Measurements from ENCODE around the gene MATR3. TPM values are rescaled to one million over a fixed set of nuclear protein-coding genes. Genes with fewer than 3 reads are reported as not detected.
A peak's percentile ranks its signal among the peaks of the same experiment; 100 is the strongest.

The MATR3 gene
- total RNA-seq, 4 donors from 2014 or later: 194 to 326 (median 314) TPM

GRCh38 chr5:139293202-139293506 is 386 bp upstream of the MATR3 start:
- peaks cover 0 to 40% (median 21%) of the 10 kb centered on the region in 3 donors for H3K4me1 ChIP-seq
- 25 to 39% methylated on average over 5 to 7 of the region's 11 CpGs for WGBS, 2 donors (ENCODE audit: low coverage in 1 of 2)
- no peaks in the 10 kb centered on the region for H3K9me3 ChIP-seq
- H3K4me3 ChIP-seq: peak overlapping the region; percentile 91 to 96
- ATAC-seq: no peak
- no peaks in the 10 kb centered on the region for H3K27me3 ChIP-seq
- TF ChIP-seq POLR2A (IDR thresholded peaks at IDR 0.05) (no peak), POLR2AphosphoS5 (IDR thresholded peaks at IDR 0.05) (no peak), CTCF (IDR thresholded peaks at IDR 0.05) (no peak), EP300 (IDR thresholded peaks at IDR 0.05) (no peak)
- H3K27ac ChIP-seq: peak overlapping the region; percentile 95 to 100 (median 98)
- no peaks in the 10 kb centered on the region for H3K36me3 ChIP-seq

- ATAC-seq: peak; percentile 44
These were observed 1.0 kb downstream of the MATR3 start for GRCh38 chr5:139294374-139295165.

GRCh38 chr5:139295346-139296057 is 2.0 kb downstream of the MATR3 start:
- no peak for ATAC-seq
- Histone ChIP-seq H3K4me1 (peaks cover 9 to 63% (median 39%) of the 10 kb centered on the region in 3 donors), H3K27me3 (no peaks in the 10 kb centered on the region), H3K9me3 (no peaks in the 10 kb centered on the region), H3K27ac (peak overlapping the region; percentile 14 to 99 (median 96)), H3K4me3 (peak overlapping the region; percentile 91 to 96), H3K36me3 (no peaks in the 10 kb centered on the region)
- TF ChIP-seq POLR2A (IDR thresholded peaks at IDR 0.05) (no peak), CTCF (IDR thresholded peaks at IDR 0.05) (no peak), POLR2AphosphoS5 (IDR thresholded peaks at IDR 0.05) (no peak), EP300 (IDR thresholded peaks at IDR 0.05) (no peak)
- 11 to 31% methylated on average over 10 to 16 of the region's 16 CpGs for WGBS, 2 donors (ENCODE audit: low coverage in 1 of 2)

More at GRCh38 chr5:139294374-139295165, 1.0 kb downstream of the MATR3 start:
- Histone ChIP-seq H3K27ac (peak overlapping the region; percentile 95 to 100 (median 98)), H3K4me3 (peak overlapping the region; percentile 91 to 96), H3K9me3 (no peaks in the 10 kb centered on the region), H3K4me1 (peaks cover 7 to 54% (median 36%) of the 10 kb centered on the region in 3 donors), H3K27me3 (no peaks in the 10 kb centered on the region), H3K36me3 (no peaks in the 10 kb centered on the region)
- peak in 2 of 4 experiments; percentile 24 to 48 for TF ChIP-seq CTCF (IDR thresholded peaks at IDR 0.05)
- TF ChIP-seq POLR2AphosphoS5 (IDR thresholded peaks at IDR 0.05): no peak
- WGBS, 2 donors (ENCODE audit: low coverage in 1 of 2): 0 to 1% methylated on average over 19 to 30 of the region's 48 CpGs

GRCh38 chr5:139296198-139296597 is 2.7 kb downstream of the MATR3 start:
- Histone ChIP-seq H3K9me3 (no peaks in the 10 kb centered on the region), H3K27ac (peak overlapping the region in 3 of 4 donors; percentile 56 to 99 (median 98)), H3K27me3 (no peaks in the 10 kb centered on the region), H3K4me3 (no peak overlapping the region), H3K36me3 (no peaks in the 10 kb centered on the region), H3K4me1 (peaks cover 9 to 70% (median 45%) of the 10 kb centered on the region in 3 donors)
- 37 to 56% methylated on average over 5 to 6 of the region's 6 CpGs for WGBS, 2 donors (ENCODE audit: low coverage in 1 of 2)
- ATAC-seq: no peak
- TF ChIP-seq EP300 (IDR thresholded peaks at IDR 0.05) (no peak), POLR2AphosphoS5 (IDR thresholded peaks at IDR 0.05) (no peak), CTCF (IDR thresholded peaks at IDR 0.05) (no peak), POLR2A (IDR thresholded peaks at IDR 0.05) (no peak)

Data from gastroesophageal sphincter (tissue), 4 donors.